Muscle of leg (tissue), 11 donors: ENCODE results near the gene FOCAD. TPM values are rescaled to one million over a fixed set of nuclear protein-coding genes. Genes with fewer than 3 reads are reported as not detected.

Experiments
- DNase-seq: peaks from one replicate; pipeline ENCODE4 v3.0.0; 2013
- H3K27ac ChIP-seq: one replicate; pipeline ENCODE4 v1.5.1; 2013; ENCODE audit warnings: mild to moderate bottlenecking, low read length, control low read depth
- H3K27me3 ChIP-seq: one replicate; pipeline ENCODE4 v1.6.1; 2013; ENCODE audit warnings: low read length; ENCODE audit not compliant: control insufficient read depth, insufficient read depth
- H3K36me3 ChIP-seq: one replicate; pipeline ENCODE4 v1.6.1; 2013; ENCODE audit warnings: low read length; ENCODE audit not compliant: control insufficient read depth, insufficient read depth
- H3K4me1 ChIP-seq: one replicate; pipeline ENCODE4 v1.6.1; 2013; ENCODE audit warnings: low read length; ENCODE audit not compliant: control insufficient read depth, insufficient read depth
- H3K4me3 ChIP-seq: one replicate; pipeline ENCODE4 v1.5.1; 2013; ENCODE audit warnings: low read length, control low read depth
- H3K9me3 ChIP-seq: replicated peaks from 2 replicates; pipeline ENCODE4 v1.6.1; 2013; ENCODE audit warnings: low read depth, low read length; ENCODE audit not compliant: control insufficient read depth
- WGBS: methylation state at CpG from one replicate; pipeline ENCODE4 v1.1.5; 2013; ENCODE audit warnings: missing lambda C conversion rate; ENCODE audit not compliant: insufficient coverage; 5-methylcytosine and 5-hydroxymethylcytosine counted together
- polyA plus RNA-seq, 8 donors: library from polyadenylated mRNA; unstranded; fragments of 120-200 nt; gene quantifications; one replicate each; pipeline versions ENCODE4 v1.2.1 to v1.2.3, GENCODE V29; 2013; ENCODE audit warnings: inconsistent platforms in 1 of 8, low replicate concordance in 1 of 8; ENCODE audit not compliant: insufficient read length in 8 of 8, insufficient read depth in 1 of 8
- total RNA-seq: library from RNA; stranded (reverse); fragments of 120-200 nt; gene quantifications from one replicate; pipeline ENCODE4 v1.2.4, GENCODE V29; 2013

FOCAD gene
- total and polyA plus RNA-seq, 9 donors = 13.3 to 25.6 (median 17.1) TPM

GRCh38 chr9:20981486-20981885 is 297.4 kb downstream of the FOCAD start:
- Histone ChIP-seq H3K9me3 (no peaks in the 10 kb centered on the region), H3K27ac (peak overlapping the region; percentile 39)
- WGBS = 17% methylated on average over 1 of the region's 2 CpGs

GRCh38 chr9:20984506-20984905 is 300.4 kb downstream of the FOCAD start:
- peaks cover 7% of the 10 kb centered on the region for H3K4me1 ChIP-seq
- H3K36me3 ChIP-seq = no peaks in the 10 kb centered on the region
- H3K9me3 ChIP-seq = no peaks in the 10 kb centered on the region
- peak; percentile 41 for DNase-seq
- no CpG with 5 or more reads among the region's 3 CpGs for WGBS
- H3K27ac ChIP-seq = no peak overlapping the region
- no peaks in the 10 kb centered on the region for H3K27me3 ChIP-seq
- H3K4me3 ChIP-seq = no peak overlapping the region

More at GRCh38 chr9:20981486-20981885, 297.4 kb downstream of the FOCAD start:
- DNase-seq = peak; percentile 51
- Histone ChIP-seq H3K4me1 (peaks cover 7% of the 10 kb centered on the region), H3K27me3 (no peaks in the 10 kb centered on the region), H3K4me3 (no peak overlapping the region), H3K36me3 (peaks cover 6% of the 10 kb centered on the region)

- Histone ChIP-seq H3K36me3 (peaks cover 11% of the 10 kb centered on the region), H3K4me1 (peaks cover 6% of the 10 kb centered on the region), H3K9me3 (no peaks in the 10 kb centered on the region), H3K4me3 (no peak overlapping the region), H3K27ac (no peak overlapping the region), H3K27me3 (no peaks in the 10 kb centered on the region)
- no peak for DNase-seq
- 93% methylated on average over 6 of the region's 6 CpGs for WGBS
Measured at GRCh38 chr9:20985851-20986600, 302.0 kb downstream of the FOCAD start.

- Histone ChIP-seq H3K27ac (no peak overlapping the region), H3K4me1 (no peaks in the 10 kb centered on the region), H3K36me3 (peaks cover 15% of the 10 kb centered on the region), H3K4me3 (no peak overlapping the region), H3K9me3 (no peaks in the 10 kb centered on the region), H3K27me3 (no peaks in the 10 kb centered on the region)
- no peak for DNase-seq
- no CpG with 5 or more reads among the region's 1 CpG for WGBS
Measured at GRCh38 chr9:20987521-20987920, 303.5 kb downstream of the FOCAD start.

DNA sequence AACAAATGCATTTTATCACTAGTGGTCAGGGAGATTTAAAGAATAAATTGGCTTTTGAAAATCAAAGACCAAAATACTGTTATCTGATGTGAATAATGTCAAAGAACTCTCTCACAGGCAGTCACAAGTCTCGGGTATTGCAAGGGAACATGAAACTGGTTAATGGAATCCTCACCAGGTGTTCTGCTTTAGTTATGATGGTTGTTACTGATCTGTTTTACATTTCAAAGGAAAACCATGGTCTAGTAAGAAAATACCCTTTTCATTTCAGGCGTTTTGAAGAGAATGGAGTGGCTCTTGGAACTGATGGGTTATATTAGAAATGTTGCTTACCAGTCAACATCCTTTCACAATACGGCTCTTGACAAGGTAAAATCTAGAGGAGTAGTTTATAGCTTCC is 304.0 kb downstream of the FOCAD start:
- Histone ChIP-seq H3K27ac (no peak overlapping the region), H3K4me3 (no peak overlapping the region), H3K27me3 (no peaks in the 10 kb centered on the region), H3K9me3 (no peaks in the 10 kb centered on the region), H3K4me1 (no peaks in the 10 kb centered on the region), H3K36me3 (peaks cover 15% of the 10 kb centered on the region)
- DNase-seq = no peak
- WGBS = no CpG with 5 or more reads among the region's 3 CpGs

DNA sequence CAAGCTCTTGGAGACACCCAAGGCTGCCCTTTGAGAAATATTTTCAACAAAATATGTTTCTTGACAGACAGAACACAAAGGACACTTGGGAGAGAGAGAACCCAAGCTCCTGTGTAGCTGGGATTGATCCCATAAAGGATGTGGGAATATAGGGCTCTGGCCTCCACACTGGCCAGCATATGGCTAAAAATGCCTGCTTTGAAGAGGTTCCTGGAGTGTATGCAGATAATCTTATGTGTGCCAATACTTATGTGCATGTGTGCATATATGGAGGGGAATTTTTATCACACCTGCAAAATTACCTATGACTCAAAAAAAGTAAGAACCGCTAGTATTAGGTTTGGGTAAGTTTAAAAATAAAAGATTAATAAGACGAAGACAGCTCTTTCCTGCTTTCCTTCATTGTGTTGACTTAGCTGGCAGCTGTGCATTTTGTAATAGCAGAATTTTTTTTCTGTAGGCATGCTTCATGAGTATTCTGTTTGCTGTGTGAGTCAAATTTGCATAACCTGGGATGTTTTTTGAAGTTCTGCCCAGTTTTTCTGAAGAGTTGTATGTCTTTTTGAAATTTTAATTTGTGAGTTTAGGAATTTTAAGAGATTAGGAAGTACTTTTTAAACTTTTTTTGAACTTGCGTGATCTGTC is 304.7 kb downstream of the FOCAD start:
- Histone ChIP-seq H3K4me3 (no peak overlapping the region), H3K27ac (no peak overlapping the region), H3K36me3 (peaks cover 15% of the 10 kb centered on the region), H3K27me3 (no peaks in the 10 kb centered on the region), H3K9me3 (no peaks in the 10 kb centered on the region), H3K4me1 (no peaks in the 10 kb centered on the region)
- no CpG with 5 or more reads among the region's 3 CpGs for WGBS
- DNase-seq = no peak

GRCh38 chr9:20989923-20990341 is 305.9 kb downstream of the FOCAD start:
- Histone ChIP-seq H3K4me1 (no peaks in the 10 kb centered on the region), H3K27ac (no peak overlapping the region), H3K9me3 (no peaks in the 10 kb centered on the region), H3K4me3 (no peak overlapping the region), H3K27me3 (no peaks in the 10 kb centered on the region), H3K36me3 (peaks cover 15% of the 10 kb centered on the region)
- WGBS = 96% methylated on average over 6 of the region's 6 CpGs
- DNase-seq = peak; percentile 39

DNA sequence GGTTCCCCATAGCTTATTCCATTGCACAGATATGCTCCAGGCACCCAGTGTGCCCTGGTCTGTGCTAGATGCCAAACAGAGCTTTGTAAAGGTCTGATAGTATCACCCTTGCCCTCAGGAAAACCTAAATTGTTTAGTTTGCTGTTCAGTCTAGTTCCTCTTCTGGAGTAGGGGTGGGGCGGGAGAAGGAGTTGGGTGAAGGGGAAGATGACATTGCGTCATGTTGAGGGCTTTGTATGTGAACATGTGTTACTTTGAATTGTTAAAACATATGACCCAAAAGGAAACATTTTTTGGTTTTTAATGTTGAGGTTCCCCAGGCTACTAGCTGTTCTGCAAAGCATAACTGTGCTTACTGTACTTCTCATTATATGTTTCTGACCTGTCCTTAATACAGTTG is 306.8 kb downstream of the FOCAD start:
- peak; percentile 74 for DNase-seq
- WGBS = 40% methylated on average over 1 of the region's 2 CpGs
- H3K4me1 ChIP-seq = no peaks in the 10 kb centered on the region
- no peaks in the 10 kb centered on the region for H3K9me3 ChIP-seq
- no peaks in the 10 kb centered on the region for H3K27me3 ChIP-seq
- H3K27ac ChIP-seq = no peak overlapping the region
- H3K36me3 ChIP-seq = peaks cover 19% of the 10 kb centered on the region
- no peak overlapping the region for H3K4me3 ChIP-seq

GRCh38 chr9:20994486-20994885 is 310.4 kb downstream of the FOCAD start:
- no peak for DNase-seq
- no CpG with 5 or more reads among the region's 3 CpGs for WGBS
- Histone ChIP-seq H3K4me1 (no peaks in the 10 kb centered on the region), H3K9me3 (no peaks in the 10 kb centered on the region), H3K36me3 (peaks cover 25% of the 10 kb centered on the region), H3K27me3 (no peaks in the 10 kb centered on the region), H3K4me3 (no peak overlapping the region), H3K27ac (no peak overlapping the region)

- Histone ChIP-seq H3K4me3 (no peak overlapping the region), H3K27me3 (no peaks in the 10 kb centered on the region), H3K9me3 (no peaks in the 10 kb centered on the region), H3K4me1 (no peaks in the 10 kb centered on the region), H3K27ac (no peak overlapping the region), H3K36me3 (peaks cover 16% of the 10 kb centered on the region)
- no CpG with 5 or more reads among the region's 2 CpGs for WGBS
- DNase-seq = no peak
Measured at GRCh38 chr9:20995616-20996015, 311.6 kb downstream of the FOCAD start.
